PC-9 (cell line): Measurements from ENCODE around the gene ZNF236. TPM values are rescaled to one million over a fixed set of nuclear protein-coding genes. Genes with fewer than 3 reads are reported as not detected.

Source experiments
- BruUV-seq: library from RNA; stranded (reverse); fragments of 400-500 nt; replicated peaks from 2 replicates; lab custom pipeline; 2021; lab: Mats Ljungman, UMichigan
- CTCF ChIA-PET: fragments of 300-600 bp; sonication (Branson Sonifier 250); formaldehyde crosslinking; loops from one replicate; lab custom pipeline; 2022; ENCODE audit warnings: antibody characterized with exemption; lab: Charles Lee
- POLR2A ChIA-PET: fragments of 300-600 bp; sonication (Branson Sonifier 250); formaldehyde crosslinking; loops from one replicate; lab custom pipeline; 2022; ENCODE audit warnings: antibody characterized with exemption; ENCODE audit not compliant: unreplicated experiment; lab: Charles Lee
- DNase-seq, 2 experiments: peaks; one replicate each; pipeline versions ENCODE4 v3.0.0 to v3.0.0-alpha.2; 2015 to 2022; ENCODE audit warnings: mixed read lengths in 1 of 2
- H2AFZ ChIP-seq: fragments of 200-600 bp; sonication (generic); 2 replicates; pipeline ENCODE4 v1.8.1; 2017; ENCODE audit warnings: antibody characterized with exemption
- H3F3A ChIP-seq: fragments of 200-600 bp; sonication (generic); 2 replicates; pipeline ENCODE4 v1.8.1; 2017; ENCODE audit warnings: antibody characterized with exemption, mild to moderate bottlenecking, low read depth; ENCODE audit not compliant: insufficient read depth
- H3K27ac ChIP-seq: fragments of 200-600 bp; sonication (generic); 2 replicates; pipeline ENCODE4 v1.6.1; 2016; ENCODE audit warnings: mixed run types
- H3K27me3 ChIP-seq: fragments of 200-600 bp; sonication (generic); 2 replicates; pipeline ENCODE4 v1.6.1; 2016; ENCODE audit warnings: low read depth, mixed run types; ENCODE audit not compliant: insufficient read depth
- H3K36me3 ChIP-seq: fragments of 200-600 bp; sonication (generic); 2 replicates; pipeline ENCODE4 v1.6.1; 2016; ENCODE audit warnings: low read depth, mixed run types
- H3K4me1 ChIP-seq: fragments of 200-600 bp; sonication (generic); replicated peaks from 2 replicates; pipeline ENCODE4 v1.6.1; 2016; ENCODE audit warnings: mixed run types; ENCODE audit not compliant: insufficient read depth
- H3K4me2 ChIP-seq: fragments of 200-600 bp; sonication (generic); 2 replicates; pipeline ENCODE4 v1.6.1; 2017; ENCODE audit warnings: mixed run types
- H3K4me3 ChIP-seq: fragments of 200-600 bp; sonication (generic); 2 replicates; pipeline ENCODE4 v1.6.1; 2016; ENCODE audit warnings: mixed run types
- H3K79me2 ChIP-seq: fragments of 200-600 bp; sonication (generic); 2 replicates; pipeline ENCODE4 v1.6.1; 2017; ENCODE audit warnings: low read depth, mixed run types
- H3K9me2 ChIP-seq: fragments of 200-600 bp; sonication (generic); 2 replicates; pipeline ENCODE4 v1.8.1; 2017; ENCODE audit warnings: mild to moderate bottlenecking; ENCODE audit not compliant: insufficient read depth
- H3K9me3 ChIP-seq: fragments of 200-600 bp; sonication (generic); 2 replicates; pipeline ENCODE4 v1.8.1; 2016; ENCODE audit warnings: low read depth; ENCODE audit not compliant: insufficient read depth
- H4K20me1 ChIP-seq: fragments of 200-600 bp; sonication (generic); 2 replicates; pipeline ENCODE4 v1.8.1; 2017; ENCODE audit not compliant: insufficient read depth
- CTCF ChIP-seq: fragments of 200-600 bp; sonication (generic); conservative IDR thresholded peaks from 2 replicates; pipeline ENCODE4 v1.6.1; 2017; ENCODE audit warnings: mixed run types, antibody characterized with exemption, mild to moderate bottlenecking, moderate library complexity
- EZH2 ChIP-seq: fragments of 200-600 bp; sonication (generic); IDR thresholded peaks from 2 replicates; pipeline ENCODE4 v1.8.0; 2017; ENCODE audit warnings: antibody characterized with exemption, low read depth
- intact Hi-C: fragments of 100-400 bp; cut with micrococcal nuclease; formaldehyde crosslinking; loops from one replicate; pipeline ENCODE4 v1.10.0; 2022; ENCODE audit not compliant: unreplicated experiment
- total RNA-seq: library from RNA; stranded (reverse); gene quantifications from 2 replicates; pipeline ENCODE4 v1.2.3, GENCODE V29; 2021

Gene ZNF236
- total RNA-seq, 1 experiment from 2014 or later = 10.8 TPM

GRCh38 chr18:76844742-76845477, 22.6 kb downstream of the ZNF236 start:
- Histone ChIP-seq H3K9me3 (no peaks in the 10 kb centered on the region), H3K36me3 (no peaks in the 10 kb centered on the region), H3K27me3 (no peaks in the 10 kb centered on the region), H3K79me2 (peaks cover 59% of the 10 kb centered on the region), H3K9me2 (no peaks in the 10 kb centered on the region), H3F3A (peaks cover 24% of the 10 kb centered on the region), H3K4me2 (peak overlapping the region; percentile 62), H4K20me1 (peaks cover 20% of the 10 kb centered on the region), H3K27ac (peak overlapping the region; percentile 36), H3K4me1 (peaks cover 27% of the 10 kb centered on the region), H2AFZ (no peak overlapping the region), H3K4me3 (no peak overlapping the region)
- intact Hi-C loops = no loop called here
- peak in 1 of 2 experiments; percentile 87 for DNase-seq
- ChIA-PET CTCF (interaction anchor here (0.6 kb wide), 1 partner anchor 378 kb away, joined by 3 read pairs; no protein-coding TSS in a partner anchor), POLR2A (no interaction called here)
- TF ChIP-seq EZH2 = no peak
- no peak for TF ChIP-seq CTCF
- BruUV-seq = no TSS peak

GRCh38 chr18:76846217-76846616, 23.9 kb downstream of the ZNF236 start:
- H3K9me2 ChIP-seq = no peaks in the 10 kb centered on the region
- peaks cover 24% of the 10 kb centered on the region for H3F3A ChIP-seq
- no peaks in the 10 kb centered on the region for H3K27me3 ChIP-seq
- no peak overlapping the region for H3K4me2 ChIP-seq
- no peak for TF ChIP-seq CTCF
- no peak for TF ChIP-seq EZH2
- peaks cover 16% of the 10 kb centered on the region for H4K20me1 ChIP-seq
- no peak overlapping the region for H2AFZ ChIP-seq
- no peaks in the 10 kb centered on the region for H3K9me3 ChIP-seq
- ChIA-PET POLR2A (no interaction called here), CTCF (no interaction called here)
- H3K36me3 ChIP-seq = no peaks in the 10 kb centered on the region
- no peak overlapping the region for H3K4me3 ChIP-seq
- intact Hi-C loops = no loop called here
- H3K79me2 ChIP-seq = peaks cover 52% of the 10 kb centered on the region
- H3K4me1 ChIP-seq = peaks cover 27% of the 10 kb centered on the region
- no peak for DNase-seq
- no peak overlapping the region for H3K27ac ChIP-seq
- no TSS peak for BruUV-seq

GRCh38 chr18:76847916-76848315, 25.6 kb downstream of the ZNF236 start:
- H3K4me1 ChIP-seq = peaks cover 27% of the 10 kb centered on the region
- peaks cover 16% of the 10 kb centered on the region for H4K20me1 ChIP-seq
- POLR2A ChIA-PET = no interaction called here
- H3K27ac ChIP-seq = no peak overlapping the region
- intact Hi-C loops = no loop called here
- no peaks in the 10 kb centered on the region for H3K27me3 ChIP-seq
- H3K9me3 ChIP-seq = no peaks in the 10 kb centered on the region
- peaks cover 41% of the 10 kb centered on the region for H3K79me2 ChIP-seq
- H3F3A ChIP-seq = peaks cover 24% of the 10 kb centered on the region
- H3K9me2 ChIP-seq = no peaks in the 10 kb centered on the region
- H3K36me3 ChIP-seq = 0 out of 2 replicates have a peak, but pooled peaks cover 6% of the 10 kb centered on the region
- CTCF ChIA-PET = no interaction called here
- H3K4me2 ChIP-seq = no peak overlapping the region
- no peak overlapping the region for H2AFZ ChIP-seq
- no peak overlapping the region for H3K4me3 ChIP-seq
- DNase-seq = no peak
- no peak for TF ChIP-seq EZH2
- peak; percentile 36; the same call in 1 of the 2 replicates for TF ChIP-seq CTCF
- no TSS peak for BruUV-seq
